ENCODE measurements around the gene RPA3.

DNA sequence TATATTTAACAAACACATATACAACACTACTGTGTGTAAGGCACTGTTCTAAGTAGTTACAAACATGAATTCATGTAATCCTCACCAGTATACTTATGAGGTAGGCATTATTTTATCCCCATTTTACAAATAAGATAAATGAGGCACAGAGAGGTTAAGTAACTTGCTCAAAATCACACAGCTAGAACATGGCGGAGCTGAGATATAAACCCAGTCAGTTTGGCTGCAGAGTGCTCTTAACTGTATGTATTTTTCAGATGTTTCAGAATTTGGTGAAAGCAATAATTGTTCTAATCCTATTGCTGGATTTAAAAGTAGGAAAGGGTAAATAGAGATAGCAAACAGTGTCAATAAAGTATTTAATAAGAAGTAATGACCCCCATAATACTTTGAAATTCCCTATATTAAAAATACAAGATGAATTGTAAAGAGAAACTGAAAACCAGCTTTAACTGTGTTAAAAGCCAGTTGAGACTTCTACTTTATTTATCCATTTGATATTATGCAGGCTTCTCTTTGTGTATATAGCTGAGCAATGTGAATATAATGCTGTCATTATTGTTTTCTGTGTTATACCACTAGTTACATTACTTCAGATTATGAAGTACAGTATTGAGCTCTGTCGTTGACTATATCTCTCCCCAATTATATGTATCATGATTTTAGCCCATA is 32.3 kb upstream of the RPA3 start:
- TF ChIP-seq POLR2A (IDR thresholded peaks at IDR 0.05; ENCODE audit: low read length) (no peak), GATA1 (IDR thresholded peaks at IDR 0.05; ENCODE audit: low read depth, low read length) (no peak)
